MM.1S (cell line): Measurements from ENCODE around the gene CDH4.

Source experiments
- DNase-seq: peaks from one replicate; pipeline ENCODE4 v3.0.0-alpha.2; 2015
- H2AFZ ChIP-seq: fragments of 300-600 bp; sonication (generic); 2 replicates; pipeline ENCODE4 v1.6.0; 2016; ENCODE audit warnings: antibody characterized with exemption, low read length
- H3F3A ChIP-seq: fragments of 300-600 bp; sonication (generic); 2 replicates; pipeline ENCODE4 v1.6.1; 2016; ENCODE audit warnings: mild to moderate bottlenecking, antibody characterized with exemption, low read length, moderate library complexity, mixed read lengths; ENCODE audit not compliant: insufficient read depth
- H3K27ac ChIP-seq: fragments of 300-600 bp; sonication (generic); 2 replicates; pipeline ENCODE4 v1.5.1; 2016; ENCODE audit warnings: mild to moderate bottlenecking, low read length
- H3K27me3 ChIP-seq: fragments of 300-600 bp; sonication (generic); replicated peaks from 2 replicates; pipeline ENCODE4 v1.6.0; 2016; ENCODE audit warnings: low read length; ENCODE audit not compliant: insufficient read depth
- H3K36me3 ChIP-seq: fragments of 300-600 bp; sonication (generic); replicated peaks from 2 replicates; pipeline ENCODE4 v1.6.1; 2016; ENCODE audit warnings: mild to moderate bottlenecking, low read length, mixed read lengths; ENCODE audit not compliant: insufficient read depth
- H3K4me1 ChIP-seq: fragments of 300-600 bp; sonication (generic); 2 replicates; pipeline ENCODE4 v1.6.1; 2016; ENCODE audit warnings: low read length, mixed read lengths
- H3K4me2 ChIP-seq: fragments of 300-600 bp; sonication (generic); 2 replicates; pipeline ENCODE4 v1.6.0; 2016; ENCODE audit warnings: low read depth, low read length
- H3K4me3 ChIP-seq: fragments of 300-600 bp; sonication (generic); 2 replicates; pipeline ENCODE4 v1.5.1; 2016; ENCODE audit warnings: low read length, mixed read lengths
- H3K79me2 ChIP-seq: fragments of 300-600 bp; sonication (generic); 2 replicates; pipeline ENCODE4 v1.6.1; 2016; ENCODE audit warnings: mixed run types, low read length, mixed read lengths
- H3K9ac ChIP-seq: fragments of 300-600 bp; sonication (generic); 2 replicates; pipeline ENCODE4 v1.6.1; 2016; ENCODE audit warnings: low read length, mixed read lengths
- H3K9me2 ChIP-seq: fragments of 300-600 bp; sonication (generic); replicated peaks from 2 replicates; pipeline ENCODE4 v1.6.1; 2016; ENCODE audit warnings: mild to moderate bottlenecking, low read length, mixed read lengths; ENCODE audit not compliant: insufficient read depth
- H3K9me3 ChIP-seq: fragments of 300-600 bp; sonication (generic); replicated peaks from 2 replicates; pipeline ENCODE4 v1.6.1; 2016; ENCODE audit warnings: mild to moderate bottlenecking, low read length, mixed read lengths; ENCODE audit not compliant: insufficient read depth
- H4K20me1 ChIP-seq: fragments of 300-600 bp; sonication (generic); 2 replicates; pipeline ENCODE4 v1.6.1; 2016; ENCODE audit warnings: mild to moderate bottlenecking, low read length, moderate library complexity, mixed read lengths; ENCODE audit not compliant: insufficient read depth
- CTCF ChIP-seq: fragments of 300-600 bp; sonication (generic); IDR thresholded peaks from 2 replicates; pipeline ENCODE4 v1.5.1; 2016; ENCODE audit warnings: antibody characterized with exemption, low read length, mixed read lengths
- EZH2 ChIP-seq: fragments of 300-600 bp; sonication (generic); optimal IDR thresholded peaks from 2 replicates; pipeline ENCODE3; 2017; ENCODE audit warnings: low read depth, mild to moderate bottlenecking, antibody characterized with exemption, low read length, mixed read lengths
- EZH2phosphoT487 ChIP-seq: fragments of 300-600 bp; sonication (generic); IDR thresholded peaks from 2 replicates; pipeline ENCODE4 v1.6.1; 2018; ENCODE audit warnings: antibody characterized with exemption, low read length

The CDH4 gene

GRCh38 chr20:61929971-61930666 lies 678.1 kb downstream of the CDH4 start:
- H3K27ac ChIP-seq = no peak overlapping the region
- H3K9me3 ChIP-seq = no peaks in the 10 kb centered on the region

GRCh38 chr20:61930776-61931475 lies 678.9 kb downstream of the CDH4 start:
- no peaks in the 10 kb centered on the region for H4K20me1 ChIP-seq
- no peak overlapping the region for H3K9ac ChIP-seq
- H3K27me3 ChIP-seq = peaks cover 94% of the 10 kb centered on the region
- H3K4me2 ChIP-seq = no peak overlapping the region
- no peak overlapping the region for H2AFZ ChIP-seq
- H3K4me1 ChIP-seq = no peaks in the 10 kb centered on the region
- H3K36me3 ChIP-seq = no peaks in the 10 kb centered on the region
- no peak overlapping the region for H3K27ac ChIP-seq
- H3F3A ChIP-seq = no peaks in the 10 kb centered on the region
- no peaks in the 10 kb centered on the region for H3K9me3 ChIP-seq
- TF ChIP-seq EZH2phosphoT487 (no peak), CTCF (no peak), EZH2 (no peak)
- H3K4me3 ChIP-seq = no peak overlapping the region
- DNase-seq = no peak
- H3K79me2 ChIP-seq = no peaks in the 10 kb centered on the region
- no peaks in the 10 kb centered on the region for H3K9me2 ChIP-seq

More at GRCh38 chr20:61929971-61930666, 678.1 kb downstream of the CDH4 start:
- DNase-seq = no peak
- H2AFZ ChIP-seq = no peak overlapping the region
- H3K4me2 ChIP-seq = no peak overlapping the region
- no peaks in the 10 kb centered on the region for H4K20me1 ChIP-seq
- TF ChIP-seq EZH2 (no peak), CTCF (no peak), EZH2phosphoT487 (no peak)
- H3K9me2 ChIP-seq = no peaks in the 10 kb centered on the region
- H3K4me3 ChIP-seq = no peak overlapping the region
- H3K36me3 ChIP-seq = no peaks in the 10 kb centered on the region
- no peaks in the 10 kb centered on the region for H3F3A ChIP-seq
- H3K4me1 ChIP-seq = no peaks in the 10 kb centered on the region
- peaks cover 95% of the 10 kb centered on the region for H3K27me3 ChIP-seq
- no peak overlapping the region for H3K9ac ChIP-seq
- H3K79me2 ChIP-seq = no peaks in the 10 kb centered on the region

GRCh38 chr20:61931476-61932198 lies 679.6 kb downstream of the CDH4 start:
- H3K4me1 ChIP-seq = no peaks in the 10 kb centered on the region
- no peaks in the 10 kb centered on the region for H3K9me3 ChIP-seq
- no peaks in the 10 kb centered on the region for H3K9me2 ChIP-seq
- no peak overlapping the region for H3K4me2 ChIP-seq
- H3K4me3 ChIP-seq = no peak overlapping the region
- H4K20me1 ChIP-seq = no peaks in the 10 kb centered on the region
- H3F3A ChIP-seq = no peaks in the 10 kb centered on the region
- H3K9ac ChIP-seq = no peak overlapping the region
- H3K36me3 ChIP-seq = no peaks in the 10 kb centered on the region
- no peaks in the 10 kb centered on the region for H3K79me2 ChIP-seq
- no peak overlapping the region for H2AFZ ChIP-seq
- H3K27ac ChIP-seq = no peak overlapping the region
- peaks cover 90% of the 10 kb centered on the region for H3K27me3 ChIP-seq
- no peak for DNase-seq
- TF ChIP-seq CTCF = no peak
- no peak for TF ChIP-seq EZH2phosphoT487
- no peak for TF ChIP-seq EZH2
